Measurements from ENCODE around the gene ZSWIM4.
"Not testable (repeated sequence)": the region's sequence is repeated elsewhere in the genome, so short reads cannot be mapped to it uniquely, and the experiment has no call there.

The ZSWIM4 gene

GRCh38 chr19:13765395-13766094 lies 29.7 kb upstream of the ZSWIM4 start:
- Mint-ChIP-seq H3K4me3 (peak overlapping the region; percentile 89 to 91), H3K9me3 (no peaks in the 10 kb centered on the region)
- no peak for DNase-seq

DNA sequence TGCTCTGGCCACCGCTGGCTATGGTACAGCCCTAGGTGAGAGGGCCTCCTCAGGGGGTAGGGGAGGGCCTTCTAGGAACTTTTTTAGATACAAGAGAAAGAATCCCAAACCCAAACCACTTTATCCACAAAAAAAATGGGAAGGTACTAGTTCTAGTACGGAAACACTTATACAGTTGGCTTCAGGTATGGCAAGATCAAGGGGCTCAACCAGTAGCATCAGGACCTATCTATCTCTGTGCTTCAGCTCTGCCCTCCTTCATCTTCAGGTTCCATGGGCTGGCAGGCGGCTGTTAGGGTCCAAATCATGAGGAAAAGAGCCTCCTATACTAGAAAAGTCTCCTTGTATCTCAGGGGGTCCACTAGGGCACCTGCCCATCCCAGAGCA lies 29.2 kb upstream of the ZSWIM4 start:
- no peaks in the 10 kb centered on the region for H3K9me3 Mint-ChIP-seq
- DNase-seq = no peak
- H3K27me3 Mint-ChIP-seq = no peaks in the 10 kb centered on the region
- H3K27ac Mint-ChIP-seq = peak overlapping the region in 1 of 2 donors; percentile 70
- ATAC-seq = no peak
- peaks cover 36% of the 10 kb centered on the region for H3K4me1 Mint-ChIP-seq
- peak overlapping the region in 1 of 2 donors; percentile 91 for H3K4me3 Mint-ChIP-seq

More at GRCh38 chr19:13765395-13766094, 29.7 kb upstream of the ZSWIM4 start:
- peak overlapping the region; percentile 74 to 91 for H3K27ac Mint-ChIP-seq
- peaks cover 36% of the 10 kb centered on the region for H3K4me1 Mint-ChIP-seq
- no peaks in the 10 kb centered on the region for H3K27me3 Mint-ChIP-seq
- ATAC-seq = no peak

GRCh38 chr19:13768510-13768909 lies 26.7 kb upstream of the ZSWIM4 start:
- H3K27ac Mint-ChIP-seq = no peak overlapping the region
- no peaks in the 10 kb centered on the region for H3K9me3 Mint-ChIP-seq
- H3K27me3 Mint-ChIP-seq = no peaks in the 10 kb centered on the region
- DNase-seq (no peak), ATAC-seq (no peak)
- H3K4me3 Mint-ChIP-seq = no peak overlapping the region
- H3K4me1 Mint-ChIP-seq = peaks cover 24% of the 10 kb centered on the region

- no peak for ATAC-seq
- no peaks in the 10 kb centered on the region for H3K9me3 Mint-ChIP-seq
- no peak for DNase-seq
- no peaks in the 10 kb centered on the region for H3K27me3 Mint-ChIP-seq
- H3K4me1 Mint-ChIP-seq = peaks cover 27% of the 10 kb centered on the region
- no peak overlapping the region for H3K27ac Mint-ChIP-seq
- H3K4me3 Mint-ChIP-seq = no peak overlapping the region
Observed at GRCh38 chr19:13770013-13770635, 25.1 kb upstream of the ZSWIM4 start.

- ATAC-seq (peak; percentile 100), DNase-seq (peak; percentile 80 to 86)
- Mint-ChIP-seq H3K27me3 (no peaks in the 10 kb centered on the region), H3K4me3 (peak within 1 kb of the TSS; percentile 94 to 99), H3K4me1 (peaks cover 30% of the 10 kb centered on the region), H3K9me3 (no peaks in the 10 kb centered on the region), H3K27ac (peak within 1 kb of the TSS; percentile 96 to 97)
Observed at GRCh38 chr19:13774217-13775191, 20.7 kb upstream of the ZSWIM4 start, which contains the start of gene C19orf53. TSS of gene C19orf53 (plus strand) at chr19:13774456. CDS start at chr19:13774478, 22 bp downstream.

- H3K9me3 Mint-ChIP-seq = no peaks in the 10 kb centered on the region
- ATAC-seq (no peak), DNase-seq (no peak)
- peak overlapping the region in 1 of 2 donors; percentile 32 for H3K27ac Mint-ChIP-seq
- H3K4me1 Mint-ChIP-seq = peaks cover 52% of the 10 kb centered on the region
- no peaks in the 10 kb centered on the region for H3K27me3 Mint-ChIP-seq
- no peak overlapping the region for H3K4me3 Mint-ChIP-seq
Observed at GRCh38 chr19:13778398-13778797, 16.8 kb upstream of the ZSWIM4 start.

DNA sequence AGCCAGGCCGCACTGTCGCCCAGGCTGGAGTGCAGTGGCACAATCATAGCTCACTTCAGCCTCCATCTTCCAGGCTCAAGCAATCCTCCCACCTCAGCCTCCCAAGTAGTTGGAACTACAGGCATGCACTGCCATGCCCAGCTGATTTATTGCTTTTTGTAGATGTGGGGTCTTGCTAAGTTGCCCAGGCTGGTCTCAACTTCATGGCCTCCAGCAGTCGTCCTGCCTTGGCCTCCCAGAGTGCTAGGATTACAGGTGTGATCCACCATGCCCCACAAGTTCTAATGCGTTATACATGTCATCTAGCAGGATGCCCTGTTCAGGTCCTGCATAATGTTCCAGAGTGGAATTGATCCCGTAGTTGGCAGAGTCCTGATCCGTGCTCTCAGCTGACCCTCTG lies 16.4 kb upstream of the ZSWIM4 start:
- DNase-seq (no peak), ATAC-seq (no peak)
- peaks cover 53% of the 10 kb centered on the region for H3K4me1 Mint-ChIP-seq
- no peaks in the 10 kb centered on the region for H3K27me3 Mint-ChIP-seq
- no peak overlapping the region for H3K4me3 Mint-ChIP-seq
- H3K9me3 Mint-ChIP-seq = no peaks in the 10 kb centered on the region
- H3K27ac Mint-ChIP-seq = peak overlapping the region in 1 of 2 donors; percentile 32

- H3K4me1 Mint-ChIP-seq = peaks cover 51% of the 10 kb centered on the region
- ATAC-seq, H3K27ac Mint-ChIP-seq, DNase-seq, H3K27me3 Mint-ChIP-seq, H3K9me3 Mint-ChIP-seq, H3K4me3 Mint-ChIP-seq: not testable (repeated sequence)
Observed at GRCh38 chr19:13779794-13780193, 15.4 kb upstream of the ZSWIM4 start.

DNA sequence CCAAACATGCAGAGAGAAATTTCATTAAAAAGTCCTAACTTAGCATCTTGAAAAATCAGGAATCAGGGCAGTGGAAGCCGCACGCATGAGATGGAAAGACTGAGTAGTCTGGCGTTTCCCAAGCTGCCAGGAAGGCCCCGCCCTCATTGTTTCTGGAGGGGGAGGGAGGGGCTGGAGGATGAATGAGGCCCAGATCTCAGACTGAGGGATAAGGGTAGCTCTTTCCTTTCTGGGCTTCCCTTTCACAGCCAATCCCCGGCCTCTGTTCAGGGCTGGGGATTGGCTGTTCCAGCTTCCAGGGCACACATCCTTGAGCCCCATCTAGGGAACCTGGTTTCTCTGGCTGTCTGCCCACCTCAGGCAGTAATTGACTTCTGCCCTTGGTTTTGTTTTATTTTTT lies 13.7 kb upstream of the ZSWIM4 start:
- H3K27me3 Mint-ChIP-seq = no peaks in the 10 kb centered on the region
- H3K4me1 Mint-ChIP-seq = peaks cover 42% of the 10 kb centered on the region
- ATAC-seq (no peak), DNase-seq (no peak)
- no peaks in the 10 kb centered on the region for H3K9me3 Mint-ChIP-seq
- peak overlapping the region in 1 of 2 donors; percentile 40 for H3K27ac Mint-ChIP-seq
- H3K4me3 Mint-ChIP-seq = no peak overlapping the region

DNA sequence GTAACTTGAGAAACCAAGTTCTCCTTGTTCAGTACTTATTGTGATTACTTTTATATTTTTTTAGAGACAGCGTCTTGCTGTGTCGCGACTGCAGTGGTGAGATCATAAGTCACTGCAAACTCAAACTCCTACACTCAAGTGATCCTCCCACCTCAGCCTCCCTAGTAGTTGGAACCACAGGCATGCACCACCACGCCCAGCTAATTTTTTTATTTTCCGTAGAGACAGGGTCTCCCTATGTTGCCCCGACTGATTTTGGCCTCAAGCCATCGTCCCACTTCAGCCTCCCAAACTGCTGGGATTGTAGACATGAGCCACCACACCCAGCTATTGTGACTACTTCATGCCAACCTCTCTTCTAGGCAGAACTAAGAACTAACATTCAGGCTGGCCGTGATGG lies 12.7 kb upstream of the ZSWIM4 start:
- Mint-ChIP-seq H3K4me1 (peaks cover 46% of the 10 kb centered on the region), H3K9me3 (no peaks in the 10 kb centered on the region), H3K27ac (peak overlapping the region; percentile 53 to 82), H3K27me3 (no peaks in the 10 kb centered on the region), H3K4me3 (no peak overlapping the region)
- no peak for ATAC-seq
- DNase-seq = no peak

DNA sequence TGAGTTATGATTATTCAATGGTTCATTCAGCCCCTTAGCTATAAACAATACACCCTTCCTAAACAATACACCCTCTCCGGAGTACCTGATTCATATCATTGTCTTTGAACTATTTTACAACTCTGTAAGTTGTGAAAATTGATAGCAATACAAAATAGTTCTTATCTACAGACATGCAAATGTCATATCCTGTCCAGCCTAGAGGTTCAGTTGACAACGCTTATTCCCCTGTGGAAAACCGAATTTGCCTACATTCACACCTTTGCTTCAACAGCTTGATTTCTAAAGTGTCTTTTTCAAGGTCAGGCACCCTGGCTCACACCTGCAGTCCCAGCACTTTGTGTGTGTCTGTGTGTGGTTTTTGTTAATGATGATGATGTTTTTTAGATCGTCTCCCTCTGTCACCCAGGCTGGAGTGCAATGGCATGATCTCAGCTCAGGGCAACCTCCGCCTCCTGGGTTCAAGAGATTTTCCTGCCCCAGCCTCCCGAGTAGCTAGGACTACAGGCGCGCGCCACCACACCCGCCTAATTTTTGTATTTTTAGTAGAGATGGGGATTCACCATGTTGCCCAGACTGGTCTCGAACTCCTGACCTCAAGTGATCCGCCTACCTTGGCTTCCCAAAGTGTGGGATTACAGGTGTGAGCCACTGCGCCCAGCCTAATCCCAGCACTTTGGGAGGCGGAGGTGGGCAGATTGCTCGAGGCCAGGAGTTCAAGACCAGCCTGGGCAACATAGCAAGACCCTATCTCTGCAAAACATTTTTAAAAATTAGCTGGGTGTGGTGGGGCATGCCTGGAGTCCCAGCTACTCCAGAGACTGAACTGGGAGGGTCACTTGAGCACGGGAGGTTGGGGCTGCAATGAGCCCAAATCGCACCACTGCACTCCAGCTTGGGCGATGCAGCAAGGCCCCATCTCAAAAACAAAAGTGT lies 11.4 kb upstream of the ZSWIM4 start:
- Mint-ChIP-seq H3K27ac (no peak overlapping the region), H3K4me1 (peaks cover 55% of the 10 kb centered on the region), H3K9me3 (no peaks in the 10 kb centered on the region), H3K4me3 (no peak overlapping the region), H3K27me3 (no peaks in the 10 kb centered on the region)
- DNase-seq (no peak), ATAC-seq (no peak)

DNA sequence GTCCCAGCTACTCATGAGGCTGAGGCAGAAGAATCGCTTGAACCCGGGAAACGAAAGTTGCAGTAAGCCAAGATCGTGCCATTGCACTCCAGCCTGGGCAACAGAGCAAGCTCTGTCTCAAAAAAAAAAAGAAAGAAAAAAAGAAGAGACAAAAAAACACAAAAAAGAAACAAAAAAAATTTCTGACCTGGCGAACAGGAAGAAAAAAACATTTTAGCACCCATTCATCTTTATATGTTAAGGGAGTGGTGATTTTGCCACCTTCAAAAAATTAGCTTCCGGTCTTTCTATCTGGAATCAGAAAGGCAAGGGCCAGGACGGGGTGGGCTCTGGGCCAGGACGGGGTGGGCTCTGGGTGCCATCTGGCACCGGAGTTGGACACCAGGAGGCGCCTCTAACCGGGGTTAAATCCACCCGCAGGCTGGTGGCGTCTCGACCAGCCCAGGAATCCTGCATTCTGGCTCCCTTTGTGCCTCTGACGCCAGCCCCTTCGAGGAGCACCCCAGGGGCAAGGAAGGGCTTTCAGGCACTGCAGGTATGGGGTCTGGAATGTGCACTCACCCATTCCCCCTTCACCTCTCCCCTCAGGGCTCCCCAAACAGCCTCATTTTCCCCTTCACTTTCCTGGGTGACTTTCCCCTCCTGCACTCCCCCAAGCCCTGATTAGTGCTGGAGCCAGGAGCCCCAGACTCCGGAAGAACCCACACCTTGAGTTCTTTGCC lies 10.4 kb upstream of the ZSWIM4 start:
- DNase-seq = peak; percentile 60 to 75
- no peaks in the 10 kb centered on the region for H3K9me3 Mint-ChIP-seq
- peak overlapping the region; percentile 68 to 69 for H3K4me3 Mint-ChIP-seq
- no peaks in the 10 kb centered on the region for H3K27me3 Mint-ChIP-seq
- H3K4me1 Mint-ChIP-seq = peaks cover 60% of the 10 kb centered on the region
- peak overlapping the region; percentile 55 to 89 for H3K27ac Mint-ChIP-seq
- peak; percentile 90 for ATAC-seq

DNA sequence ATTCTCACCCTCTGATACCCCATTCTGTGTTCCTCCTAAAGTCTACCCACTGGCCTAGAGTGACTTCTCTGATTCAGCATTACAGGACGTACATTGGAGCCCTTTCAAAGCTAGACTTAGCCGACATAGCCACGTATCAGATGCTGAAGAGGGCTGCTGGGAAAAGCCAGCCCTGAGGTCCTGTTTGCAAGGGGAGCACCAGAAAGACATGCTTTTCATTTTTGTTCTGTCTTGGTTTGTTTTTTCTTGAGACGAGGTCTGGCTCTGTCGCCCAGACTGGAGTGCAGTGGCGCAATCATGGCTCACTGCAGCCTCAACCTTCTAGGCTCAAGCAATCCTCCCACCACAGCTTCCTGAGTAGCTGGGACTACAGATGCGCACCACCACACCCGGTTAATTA lies 6.3 kb upstream of the ZSWIM4 start:
- no peak for DNase-seq
- no peak for ATAC-seq

GRCh38 chr19:13790354-13790753 lies 4.9 kb upstream of the ZSWIM4 start:
- Mint-ChIP-seq H3K27me3 (no peaks in the 10 kb centered on the region), H3K4me3 (no peak overlapping the region)
- ATAC-seq = no peak

More for the DNA sequence above, 6.3 kb upstream of the ZSWIM4 start:
- H3K27me3 Mint-ChIP-seq = no peaks in the 10 kb centered on the region
- H3K4me3 Mint-ChIP-seq = peak overlapping the region; percentile 3 to 31
- peaks cover 45% of the 10 kb centered on the region for H3K4me1 Mint-ChIP-seq
- peak overlapping the region in 1 of 2 donors; percentile 65 for H3K27ac Mint-ChIP-seq
- H3K9me3 Mint-ChIP-seq = no peaks in the 10 kb centered on the region

More at GRCh38 chr19:13790354-13790753, 4.9 kb upstream of the ZSWIM4 start:
- peaks cover 46% of the 10 kb centered on the region for H3K4me1 Mint-ChIP-seq
- H3K9me3 Mint-ChIP-seq = no peaks in the 10 kb centered on the region
- no peak for DNase-seq
- H3K27ac Mint-ChIP-seq = no peak overlapping the region
